K562 (cell line): ENCODE measurements around the gene INPP1. TPM values are rescaled to one million over a fixed set of nuclear protein-coding genes. Genes with fewer than 3 reads are reported as not detected.
A peak's percentile ranks its signal among the peaks of the same experiment; 100 is the strongest.

Experiments
- ATAC-seq: fragments of 200-7000 bp; cut with Tn5 transposase; 3 replicates; pipeline ENCODE4 v1.9.1; 2020; ENCODE audit warnings: moderate library complexity
- BruUV-seq: library from RNA; stranded (reverse); fragments of 400-500 nt; replicated peaks from 2 replicates; lab custom pipeline; 2021; lab: Mats Ljungman, UMichigan
- CTCF ChIA-PET: fragments of 300-600 bp; formaldehyde crosslinking; extraction: SDS; loops from one replicate; lab custom pipeline; 2021; ENCODE audit warnings: low intra/inter-chr PET ratio; lab: Yijun Ruan, JAX
- POLR2A ChIA-PET: fragments of 300-600, 350-650 bp; sonication (Branson Sonifier 250); formaldehyde crosslinking; extraction: SDS; loops from one replicate; lab custom pipeline; 2021; ENCODE audit warnings: antibody characterized with exemption, inconsistent platforms; lab: Yijun Ruan, JAX
- DNase-seq, 4 experiments: peaks; one replicate each; pipeline versions ENCODE4 v3.0.0 to v3.0.0-alpha.2; 2011 to 2018; ENCODE audit warnings: low spot score in 3 of 4, mixed read lengths in 3 of 4; ENCODE audit errors: extremely low read depth in 1 of 4
- FAIRE-seq: peaks from 2 replicates; lab custom pipeline; 2011; peaks lifted over from hg19 to GRCh38; lab: Jason Lieb, UNC
- H2AFZ ChIP-seq: 2 replicates; pipeline ENCODE4 v1.6.0; 2011; ENCODE audit warnings: low read depth, low read length, control low read depth, inconsistent platforms
- H3K27ac ChIP-seq: fragments of 200-600 bp; 3 replicates; pipeline ENCODE4 v1.8.0; 2011; ENCODE audit warnings: low read depth, mild to moderate bottlenecking, control low read depth, inconsistent platforms, low read length, moderate library complexity, mixed read lengths; ENCODE audit errors: extremely low read depth
- H3K27me3 ChIP-seq, 2 experiments: fragments of 300-600 bp in 1 of 2; 2 replicates in 1 of 2; 3 replicates in 1 of 2; pipeline versions ENCODE4 v1.6.0 to v1.8.0; 2011; ENCODE audit warnings: inconsistent platforms in 2 of 2, low read length in 2 of 2, mild to moderate bottlenecking in 1 of 2, mixed read lengths in 1 of 2, moderate library complexity in 1 of 2; ENCODE audit not compliant: control insufficient read depth in 2 of 2, insufficient read depth in 2 of 2
- H3K36me3 ChIP-seq: fragments of 300-600 bp; 3 replicates; pipeline ENCODE4 v1.8.0; 2011; ENCODE audit warnings: mild to moderate bottlenecking, low read length, inconsistent platforms; ENCODE audit not compliant: control insufficient read depth, insufficient read depth
- H3K4me1 ChIP-seq, 2 experiments: fragments of 200-600 bp in 1 of 2; replicated peaks in 1 of 2; 2 replicates in 1 of 2; 3 replicates in 1 of 2; pipeline versions ENCODE4 v1.5.1 to v1.8.0; 2011; ENCODE audit warnings: inconsistent platforms in 2 of 2, low read length in 2 of 2, mild to moderate bottlenecking in 1 of 2, mixed read lengths in 1 of 2, moderate library complexity in 1 of 2; ENCODE audit not compliant: control insufficient read depth in 2 of 2, insufficient read depth in 2 of 2
- H3K4me2 ChIP-seq: 2 replicates; pipeline ENCODE4 v1.6.1; 2011; ENCODE audit warnings: low read length, control low read depth, inconsistent platforms, mixed read lengths; ENCODE audit not compliant: insufficient read depth
- H3K4me3 ChIP-seq: fragments of 200-600 bp; sonication (generic), shearing (Covaris generic); 2 replicates; pipeline ENCODE4 v1.5.1; 2016; ENCODE audit warnings: control low read depth, inconsistent platforms
- H3K79me2 ChIP-seq: fragments of 200-600 bp; 3 replicates; pipeline ENCODE4 v1.8.0; 2011; ENCODE audit warnings: low read length, inconsistent platforms; ENCODE audit not compliant: control insufficient read depth, insufficient read depth
- H3K9ac ChIP-seq, 2 experiments: 2 replicates each; pipeline versions ENCODE4 v1.6.0 to v1.6.1; 2011; ENCODE audit warnings: low read depth in 2 of 2, low read length in 2 of 2, control low read depth in 1 of 2, inconsistent platforms in 1 of 2, mild to moderate bottlenecking in 1 of 2, mixed read lengths in 1 of 2; ENCODE audit not compliant: insufficient read depth in 1 of 2
- H3K9me1 ChIP-seq: one replicate; pipeline ENCODE4 v1.6.0; 2011; ENCODE audit warnings: inconsistent platforms, mild to moderate bottlenecking, low read length, moderate library complexity; ENCODE audit not compliant: control insufficient read depth, insufficient read depth
- H3K9me3 ChIP-seq: replicated peaks from 2 replicates; pipeline ENCODE4 v1.5.1; 2011; ENCODE audit warnings: low read depth, low read length, inconsistent platforms; ENCODE audit not compliant: control insufficient read depth, insufficient read depth
- H4K20me1 ChIP-seq: replicated peaks from 2 replicates; pipeline ENCODE4 v1.6.1; 2011; ENCODE audit warnings: low read length, inconsistent platforms, mixed read lengths; ENCODE audit not compliant: control insufficient read depth, insufficient read depth
- DEAF1 ChIP-seq: fragments of 450-650 bp; formaldehyde crosslinking; IDR thresholded peaks from 2 replicates; pipeline ENCODE4 v1.4.0; 2020; ENCODE audit warnings: mild to moderate bottlenecking, moderate library complexity
- ELF4 ChIP-seq: fragments of 450-650 bp; formaldehyde crosslinking; IDR thresholded peaks from 2 replicates; pipeline ENCODE4 v1.4.0; 2022; ENCODE audit warnings: missing genetic modification characterization
- FOXA1 ChIP-seq: fragments of 450-650 bp; IDR thresholded peaks from 2 replicates; pipeline ENCODE4 v1.6.1; 2016; ENCODE audit warnings: mild to moderate bottlenecking, borderline replicate concordance
- GATAD2B ChIP-seq: fragments of 450-650 bp; IDR thresholded peaks from 2 replicates; pipeline ENCODE4 v1.6.1; 2017; ENCODE audit warnings: mild to moderate bottlenecking, borderline replicate concordance
- MTF1 ChIP-seq: fragments of 250-450 bp; sonication (Bioruptor Pico); IDR thresholded peaks from 2 replicates; pipeline ENCODE4 v1.9.0; 2021; ENCODE audit warnings: moderate library complexity, mild to moderate bottlenecking, inconsistent platforms, borderline replicate concordance
- POLR2AphosphoS2 ChIP-seq: IDR thresholded peaks from 2 replicates; pipeline ENCODE4 v1.6.1; 2012; ENCODE audit warnings: low read length, improper control_type of control experiment
- RAD21 ChIP-seq, 2 experiments: fragments of 250-450 bp in 1 of 2; fragments of 450-650 bp in 1 of 2; sonication (Bioruptor Pico) in 1 of 2; formaldehyde crosslinking in 1 of 2; IDR thresholded peaks in 1 of 2; conservative IDR thresholded peaks in 1 of 2; 2 replicates each; pipeline versions ENCODE4 v1.4.0 to v1.8.0; 2020 to 2022; ENCODE audit warnings: mild to moderate bottlenecking in 2 of 2, moderate library complexity in 1 of 2
- RBM14 ChIP-seq: fragments of 200-400 bp; formaldehyde crosslinking; IDR thresholded peaks from 2 replicates; pipeline ENCODE4 v1.6.1; 2018; ENCODE audit warnings: low read depth, mild to moderate bottlenecking, low read length, moderate library complexity, borderline replicate concordance; ENCODE audit not compliant: insufficient read depth
- SMARCE1 ChIP-seq: fragments of 450-650 bp; IDR thresholded peaks from 2 replicates; pipeline ENCODE4 v1.7.1; 2016; ENCODE audit warnings: mild to moderate bottlenecking
- TEAD2 ChIP-seq: fragments of 450-650 bp; IDR thresholded peaks from 2 replicates; pipeline ENCODE4 v1.6.1; 2016; ENCODE audit warnings: missing genetic modification characterization, control low read depth, missing compliant biosample characterization
- ZBTB1 ChIP-seq: sonication (generic); formaldehyde crosslinking; IDR thresholded peaks from 2 replicates; pipeline ENCODE4 v1.8.1; 2023; ENCODE audit warnings: missing genetic modification reagents, low read depth, mild to moderate bottlenecking, borderline replicate concordance
- ZKSCAN3 ChIP-seq: fragments of 250-450 bp; sonication (Bioruptor Pico); IDR thresholded peaks from 2 replicates; pipeline ENCODE4 v1.4.0; 2020
- WGBS: fragments of 100-300 bp; shearing (Covaris generic); methylation state at CpG from one replicate; pipeline ENCODE4 v1.1.6; 2016; ENCODE audit warnings: low coverage, mixed read lengths; ENCODE audit not compliant: insufficient coverage; ENCODE audit errors: missing lambda C conversion rate; 5-methylcytosine and 5-hydroxymethylcytosine counted together
- in situ Hi-C: fragments of 300-500 bp; cut with MboI; formaldehyde crosslinking; loops from 4 replicates; pipeline ENCODE4 v1.15.0; 2018; ENCODE audit warnings: inconsistent platforms, mixed read lengths
- intact Hi-C: fragments of 100-400 bp; cut with micrococcal nuclease; formaldehyde crosslinking; loops from 2 replicates; pipeline ENCODE4 v1.14.2; 2022
- polyA plus RNA-seq, 8 experiments: library from polyadenylated mRNA; depleted of rRNA in 4 of 8; stranded (reverse) in 5 of 8; unstranded in 3 of 8; fragments of >200 nt; fragmentation: Nextera tagmentation in 2 of 8; fragmentation: Illumina TruSeq in 1 of 8; extraction: Ambion mirVana in 2 of 8; extraction: Trizol in 1 of 8; gene quantifications; 2 replicates each; pipeline versions ENCODE4 v1.2.1 to v1.2.3, GENCODE V29; 2011 to 2014; ENCODE audit warnings: inconsistent platforms in 1 of 8, missing spikeins in 1 of 8
- total RNA-seq, 7 experiments: library from RNA; depleted of rRNA in 6 of 7; stranded (reverse); fragments of >200 nt in 6 of 7; fragmentation: Illumina TruSeq in 2 of 7; extraction: Trizol in 2 of 7; gene quantifications; 2 replicates each; pipeline versions ENCODE4 v1.2.1 to v1.2.3, GENCODE V29; 2011 to 2021; ENCODE audit warnings: low replicate concordance in 1 of 7
- TF ChIP-seq, protein P1 (sequence below), 2 experiments: fragments of 450-650 bp; formaldehyde crosslinking in 1 of 2; IDR thresholded peaks; 2 replicates each; pipeline versions ENCODE4 v1.4.0 to v1.6.1; 2014 to 2020; ENCODE audit warnings: mild to moderate bottlenecking in 2 of 2, borderline replicate concordance in 1 of 2, low read depth in 1 of 2

Gene INPP1
- total and polyA plus RNA-seq, 9 of the 15 experiments (the other 6 are each of a cell fraction or from before 2014, with no cell fraction given): 3.7 to 11.8 (median 6.5) TPM

DNA sequence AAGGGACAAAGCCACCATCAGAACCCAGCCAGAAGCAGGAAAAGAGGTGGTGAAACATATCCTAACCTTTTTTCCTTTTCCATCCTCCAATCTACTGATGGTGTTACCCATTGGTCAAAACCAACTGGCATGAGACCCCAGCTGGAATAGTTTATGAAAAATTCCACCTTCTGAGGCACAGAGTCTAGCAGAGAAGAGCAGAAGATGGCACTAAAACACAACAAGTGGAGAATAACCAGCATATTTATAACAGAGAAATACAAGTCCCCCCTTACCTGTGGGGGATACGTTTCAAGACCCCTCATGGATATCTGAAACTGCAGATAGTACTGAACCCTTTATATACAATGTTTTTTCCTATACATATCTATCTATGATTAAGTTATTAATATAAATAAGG, 4.9 kb upstream of the INPP1 start:
- no peak overlapping the region for H3K4me3 ChIP-seq
- ChIA-PET CTCF (no interaction called here), POLR2A (interaction anchor here (1.0 kb wide), 1 partner anchor 22 kb away, joined by 3 read pairs; no protein-coding TSS in a partner anchor)
- H4K20me1 ChIP-seq: no peaks in the 10 kb centered on the region
- peaks cover 5 to 13% of the 10 kb centered on the region in 2 experiments for H3K4me1 ChIP-seq
- no peak overlapping the region; the same call in 2 of the 3 replicates for H3K27ac ChIP-seq
- no peaks in the 10 kb centered on the region for H3K9me1 ChIP-seq
- DNase-seq (no peak), FAIRE-seq (no peak), ATAC-seq (no peak; the same call in 2 of the 3 replicates)
- H3K36me3 ChIP-seq: no peaks in the 10 kb centered on the region
- in situ Hi-C loops (no loop called here), intact Hi-C loops (loop anchor here (2.0 to 10.0 kb wide), 2 partner anchors 172 to 466 kb away; no protein-coding TSS in a partner anchor)
- no peaks in the 10 kb centered on the region for H3K27me3 ChIP-seq
- WGBS: 60% methylated on average over 1 of the region's 1 CpG
- H3K9ac ChIP-seq: no peak overlapping the region
- H3K9me3 ChIP-seq: no peaks in the 10 kb centered on the region
- no peak overlapping the region; the same call in 1 of the 2 replicates for H3K4me2 ChIP-seq
- peaks cover 5% of the 10 kb centered on the region; the same call in 2 of the 3 replicates for H3K79me2 ChIP-seq
- H2AFZ ChIP-seq: no peak overlapping the region
- no TSS peak for BruUV-seq
- TF ChIP-seq ZKSCAN3 (CRISPR knock-in tag): no peak
- no peak for TF ChIP-seq POLR2AphosphoS2
- TF ChIP-seq RBM14: no peak
- TF ChIP-seq, protein P1, sequence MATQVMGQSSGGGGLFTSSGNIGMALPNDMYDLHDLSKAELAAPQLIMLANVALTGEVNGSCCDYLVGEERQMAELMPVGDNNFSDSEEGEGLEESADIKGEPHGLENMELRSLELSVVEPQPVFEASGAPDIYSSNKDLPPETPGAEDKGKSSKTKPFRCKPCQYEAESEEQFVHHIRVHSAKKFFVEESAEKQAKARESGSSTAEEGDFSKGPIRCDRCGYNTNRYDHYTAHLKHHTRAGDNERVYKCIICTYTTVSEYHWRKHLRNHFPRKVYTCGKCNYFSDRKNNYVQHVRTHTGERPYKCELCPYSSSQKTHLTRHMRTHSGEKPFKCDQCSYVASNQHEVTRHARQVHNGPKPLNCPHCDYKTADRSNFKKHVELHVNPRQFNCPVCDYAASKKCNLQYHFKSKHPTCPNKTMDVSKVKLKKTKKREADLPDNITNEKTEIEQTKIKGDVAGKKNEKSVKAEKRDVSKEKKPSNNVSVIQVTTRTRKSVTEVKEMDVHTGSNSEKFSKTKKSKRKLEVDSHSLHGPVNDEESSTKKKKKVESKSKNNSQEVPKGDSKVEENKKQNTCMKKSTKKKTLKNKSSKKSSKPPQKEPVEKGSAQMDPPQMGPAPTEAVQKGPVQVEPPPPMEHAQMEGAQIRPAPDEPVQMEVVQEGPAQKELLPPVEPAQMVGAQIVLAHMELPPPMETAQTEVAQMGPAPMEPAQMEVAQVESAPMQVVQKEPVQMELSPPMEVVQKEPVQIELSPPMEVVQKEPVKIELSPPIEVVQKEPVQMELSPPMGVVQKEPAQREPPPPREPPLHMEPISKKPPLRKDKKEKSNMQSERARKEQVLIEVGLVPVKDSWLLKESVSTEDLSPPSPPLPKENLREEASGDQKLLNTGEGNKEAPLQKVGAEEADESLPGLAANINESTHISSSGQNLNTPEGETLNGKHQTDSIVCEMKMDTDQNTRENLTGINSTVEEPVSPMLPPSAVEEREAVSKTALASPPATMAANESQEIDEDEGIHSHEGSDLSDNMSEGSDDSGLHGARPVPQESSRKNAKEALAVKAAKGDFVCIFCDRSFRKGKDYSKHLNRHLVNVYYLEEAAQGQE (IDR thresholded peaks at IDR 0.05; ENCODE audit: borderline replicate concordance): no peak
- TF ChIP-seq, protein P1 (CRISPR knock-in tag; IDR thresholded peaks at IDR 0.05; ENCODE audit: low read depth): no peak
- TF ChIP-seq TEAD2 (tag): no peak
- TF ChIP-seq ZBTB1 (CRISPR knock-in tag): no peak
- no peak for TF ChIP-seq ELF4 (CRISPR knock-in tag)
- no peak for TF ChIP-seq SMARCE1
- TF ChIP-seq GATAD2B: no peak
- no peak for TF ChIP-seq MTF1 (CRISPR knock-in tag)
- 0 out of 2 replicates have a peak, but pooled peaks have one; percentile 13 for TF ChIP-seq DEAF1 (CRISPR knock-in tag)
- peak; percentile 39 to 57 for TF ChIP-seq RAD21 (CRISPR knock-in tag; conservative IDR thresholded peaks at IDR 0.05 in 1 of 2, IDR thresholded peaks at IDR 0.05 in 1 of 2)
- TF ChIP-seq FOXA1: no peak
